ENCODE data around the gene ELOB.

DNA sequence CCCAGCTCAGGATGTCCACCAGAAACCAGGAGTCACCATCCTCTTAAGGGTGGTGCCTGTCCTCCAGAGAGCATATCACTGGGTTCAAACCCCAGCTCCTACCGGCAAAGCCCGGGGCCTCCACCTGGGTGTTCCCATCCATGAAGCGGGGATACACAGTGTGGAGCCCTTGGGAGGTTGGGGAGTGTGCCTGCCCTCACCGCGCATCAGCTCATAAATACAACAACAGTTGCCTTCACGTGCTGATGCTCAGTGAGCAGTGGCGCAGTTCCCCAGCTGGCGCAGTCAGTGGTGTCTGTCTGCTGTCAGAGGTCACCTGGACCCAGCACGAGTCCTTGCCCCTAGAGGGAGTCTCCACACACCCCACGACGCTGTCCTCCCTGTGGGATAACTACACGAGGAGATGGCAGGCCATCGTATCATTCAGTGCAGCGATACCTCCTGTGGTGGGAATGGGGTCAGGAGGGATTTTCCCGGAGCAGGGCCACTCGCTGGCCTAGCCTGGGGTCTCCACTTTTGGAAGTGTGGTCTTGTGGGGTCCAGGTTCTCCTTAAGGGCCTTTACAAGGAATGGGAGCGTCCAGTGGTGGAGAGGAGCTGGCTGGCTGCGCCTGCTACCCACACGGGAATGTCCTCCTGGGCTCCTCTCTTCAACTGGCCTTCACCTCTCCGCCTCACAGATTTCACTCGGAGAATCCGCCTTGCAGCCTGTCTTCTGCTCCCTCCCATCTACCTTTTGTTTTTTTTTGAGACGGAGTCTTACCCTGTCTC lies 2.3 kb upstream of the ELOB start:
- TF ChIP-seq ZNF548 (tag by site-specific recombination; IDR thresholded peaks at IDR 0.05) (no peak), ZNF561 (tag by site-specific recombination; IDR thresholded peaks at IDR 0.05; ENCODE audit: borderline replicate concordance) (no peak), ZNF785 (tag by site-specific recombination; IDR thresholded peaks at IDR 0.05) (no peak), ZNF747 (tag by site-specific recombination; IDR thresholded peaks at IDR 0.05) (no peak), ZNF302 (tag by site-specific recombination; IDR thresholded peaks at IDR 0.05; ENCODE audit: low read depth) (no peak), ZNF274 (IDR thresholded peaks at IDR 0.05; ENCODE audit: low read length) (no peak), ZNF274 (tag by site-specific recombination; IDR thresholded peaks at IDR 0.05; ENCODE audit: borderline replicate concordance) (no peak)
- TF ChIP-seq, protein P1, sequence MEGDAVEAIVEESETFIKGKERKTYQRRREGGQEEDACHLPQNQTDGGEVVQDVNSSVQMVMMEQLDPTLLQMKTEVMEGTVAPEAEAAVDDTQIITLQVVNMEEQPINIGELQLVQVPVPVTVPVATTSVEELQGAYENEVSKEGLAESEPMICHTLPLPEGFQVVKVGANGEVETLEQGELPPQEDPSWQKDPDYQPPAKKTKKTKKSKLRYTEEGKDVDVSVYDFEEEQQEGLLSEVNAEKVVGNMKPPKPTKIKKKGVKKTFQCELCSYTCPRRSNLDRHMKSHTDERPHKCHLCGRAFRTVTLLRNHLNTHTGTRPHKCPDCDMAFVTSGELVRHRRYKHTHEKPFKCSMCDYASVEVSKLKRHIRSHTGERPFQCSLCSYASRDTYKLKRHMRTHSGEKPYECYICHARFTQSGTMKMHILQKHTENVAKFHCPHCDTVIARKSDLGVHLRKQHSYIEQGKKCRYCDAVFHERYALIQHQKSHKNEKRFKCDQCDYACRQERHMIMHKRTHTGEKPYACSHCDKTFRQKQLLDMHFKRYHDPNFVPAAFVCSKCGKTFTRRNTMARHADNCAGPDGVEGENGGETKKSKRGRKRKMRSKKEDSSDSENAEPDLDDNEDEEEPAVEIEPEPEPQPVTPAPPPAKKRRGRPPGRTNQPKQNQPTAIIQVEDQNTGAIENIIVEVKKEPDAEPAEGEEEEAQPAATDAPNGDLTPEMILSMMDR (tag by site-specific recombination; IDR thresholded peaks at IDR 0.05), result 0 out of 2 replicates have a peak, but pooled peaks have one; percentile 23
